HG02885 (cell line): Measurements from ENCODE around the gene FRA10AC1.
A peak's percentile ranks its signal among the peaks of the same experiment; 100 is the strongest.
"Not testable (repeated sequence)": the region's sequence is repeated elsewhere in the genome, so short reads cannot be mapped to it uniquely, and the experiment has no call there.

Experiments
- ATAC-seq: cut with Tn5 transposase; IDR thresholded peaks from one replicate; pipeline ENCODE4 v1.9.1; 2021; ENCODE audit warnings: mild to moderate bottlenecking; ENCODE audit not compliant: unreplicated experiment, poor library complexity

Gene FRA10AC1

GRCh38 chr10:93704451-93704850, 2.1 kb upstream of the FRA10AC1 start:
- ATAC-seq, result no peak

DNA sequence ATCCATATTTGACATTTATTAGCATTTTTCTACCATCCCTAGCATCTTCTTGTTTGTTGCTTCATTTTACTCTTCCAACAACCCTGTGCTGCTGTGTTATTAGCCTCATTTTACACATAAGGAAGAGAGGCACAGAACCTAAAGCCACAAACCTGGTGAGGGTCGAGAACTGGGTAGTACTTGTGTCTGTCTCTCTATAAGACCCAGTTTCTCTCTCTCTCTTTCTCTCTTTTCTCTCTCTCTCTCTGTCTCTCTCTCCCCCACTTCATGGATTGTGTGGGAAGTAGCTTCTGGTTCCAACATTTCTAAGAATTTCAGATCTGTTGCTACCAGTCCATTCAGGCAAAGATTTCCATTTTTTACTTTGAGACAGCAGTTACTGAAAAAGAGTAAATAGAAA, 1.4 kb upstream of the FRA10AC1 start:
- no peak for ATAC-seq

DNA sequence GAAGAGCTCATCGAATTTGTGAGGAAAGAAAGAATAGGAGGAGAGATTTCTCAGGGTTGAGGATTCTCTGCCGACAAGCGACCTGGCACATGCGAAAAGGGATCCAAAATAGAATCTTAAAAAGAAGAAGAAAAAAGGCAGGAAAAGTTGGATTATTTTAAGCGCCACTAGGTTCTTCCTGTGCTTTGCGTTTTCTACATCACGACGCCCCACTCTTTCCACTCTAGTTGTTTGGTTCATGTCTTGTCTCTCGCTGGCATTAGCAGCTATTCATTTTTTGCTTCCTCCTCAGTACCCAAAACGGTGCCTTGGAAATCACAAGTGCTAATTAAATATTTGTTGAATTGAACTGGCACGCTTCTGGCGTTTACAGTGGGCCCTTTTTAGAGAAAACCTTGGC, 674 bp upstream of the FRA10AC1 start:
- ATAC-seq, result no peak

GRCh38 chr10:93701866-93702209, 554 bp downstream of the FRA10AC1 start:
- ATAC-seq, result peak; percentile 18

DNA sequence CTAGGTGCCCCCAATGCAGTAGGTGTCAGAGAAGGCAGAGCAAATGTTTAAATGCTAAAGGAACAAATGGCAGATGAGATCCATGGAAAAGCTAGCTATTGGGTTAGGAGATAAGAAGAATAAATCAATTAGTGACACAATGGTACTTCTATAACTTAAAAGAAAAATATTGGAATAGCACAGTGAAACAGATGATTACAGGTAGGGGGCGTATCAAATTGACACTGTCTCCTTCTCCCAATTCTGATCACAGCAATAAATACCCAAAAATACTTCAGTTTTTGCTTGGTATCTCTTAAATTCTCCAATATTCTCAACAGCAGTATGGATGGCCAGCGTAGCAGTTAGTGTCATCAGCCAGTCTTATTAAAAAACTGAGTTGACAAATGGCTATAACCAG, 5.2 kb downstream of the FRA10AC1 start:
- ATAC-seq, result no peak

DNA sequence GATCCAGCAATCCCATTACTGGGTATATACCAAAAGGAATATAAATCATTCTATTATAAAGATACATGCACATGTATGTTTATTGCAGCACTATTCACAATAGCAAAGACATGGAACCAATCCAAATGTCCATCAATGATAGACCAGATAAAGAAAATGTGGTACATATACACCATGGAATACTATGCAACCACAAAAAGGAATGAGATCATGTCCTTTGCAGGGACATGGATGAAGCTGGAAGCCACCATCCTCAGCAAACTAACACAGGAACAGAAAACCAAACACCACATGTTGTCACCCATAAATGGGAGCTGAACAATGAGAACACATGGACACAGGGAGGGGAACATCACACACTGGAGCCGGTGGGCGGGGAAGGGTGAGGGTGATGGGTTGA, 5.8 kb downstream of the FRA10AC1 start:
- ATAC-seq, result not testable (repeated sequence)

- no peak for ATAC-seq
Measured at GRCh38 chr10:93695740-93696139, 6.7 kb downstream of the FRA10AC1 start.

DNA sequence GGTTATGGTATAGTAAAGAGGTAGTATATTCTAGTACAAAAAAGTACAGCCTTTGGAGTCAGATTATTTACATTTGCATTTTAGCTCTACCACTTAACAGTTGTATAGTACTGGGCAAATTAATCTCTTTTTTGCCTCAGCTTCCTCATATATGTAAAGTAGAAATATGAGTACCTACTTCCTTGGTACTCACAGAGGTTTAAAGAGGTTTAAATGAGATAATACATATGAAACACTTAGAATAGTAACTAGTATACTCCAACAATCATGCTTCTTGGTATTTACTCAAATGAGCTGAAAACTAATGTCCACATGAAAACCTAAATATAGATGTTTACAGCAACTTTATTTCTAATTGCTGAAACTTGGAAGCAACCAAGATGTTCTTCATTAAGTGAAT, 14.7 kb downstream of the FRA10AC1 start:
- ATAC-seq, result no peak

DNA sequence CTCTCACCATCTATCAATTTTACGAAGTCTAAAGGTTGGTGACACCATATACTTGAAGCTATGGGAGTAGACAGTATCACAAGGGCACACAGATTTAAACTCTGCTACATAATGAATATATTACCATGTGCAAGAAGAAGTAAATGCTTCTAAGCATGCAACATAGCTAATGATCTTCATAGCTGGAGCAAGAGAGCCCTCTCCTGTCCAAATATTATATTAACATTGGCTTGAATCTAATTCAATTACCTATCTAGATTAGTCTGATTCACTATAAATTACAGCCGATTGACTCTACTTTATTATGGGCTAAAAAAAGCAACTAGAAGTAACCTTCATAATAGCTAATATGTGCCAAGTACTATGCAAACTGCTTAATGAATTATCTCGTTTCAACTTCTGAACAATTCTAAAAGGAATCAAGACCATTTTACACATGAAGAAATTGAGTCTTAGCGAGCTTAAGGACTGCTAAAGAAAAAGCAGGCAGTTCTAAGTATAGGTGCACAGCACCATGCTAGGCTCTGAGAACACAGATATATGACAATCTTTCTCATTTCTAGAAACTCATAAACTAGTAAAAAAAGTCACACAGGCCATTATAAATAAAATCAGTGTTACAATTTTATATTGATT, 21.9 kb downstream of the FRA10AC1 start:
- ATAC-seq, result no peak

GRCh38 chr10:93678805-93679587, 23.4 kb downstream of the FRA10AC1 start:
- ATAC-seq, result no peak

DNA sequence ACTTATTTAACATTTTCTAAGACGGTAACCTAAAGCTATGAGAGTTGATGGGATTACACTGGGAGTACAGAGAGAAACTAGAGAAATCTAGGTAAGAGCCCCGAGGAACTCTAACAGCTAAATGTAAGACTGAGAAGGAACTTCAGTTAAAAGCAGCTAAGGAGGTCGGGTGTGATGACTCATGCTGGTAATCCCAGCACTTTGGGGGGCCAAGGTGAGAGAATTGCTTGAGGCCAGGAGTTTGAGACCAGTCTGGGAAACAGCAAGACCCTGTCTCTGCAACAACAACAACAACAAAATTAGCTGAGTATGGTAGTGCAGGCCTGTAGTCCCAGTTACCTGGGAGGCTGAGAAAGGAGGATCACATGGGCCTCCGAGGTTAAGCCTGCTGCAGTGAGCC, 24.0 kb downstream of the FRA10AC1 start:
- no peak for ATAC-seq

DNA sequence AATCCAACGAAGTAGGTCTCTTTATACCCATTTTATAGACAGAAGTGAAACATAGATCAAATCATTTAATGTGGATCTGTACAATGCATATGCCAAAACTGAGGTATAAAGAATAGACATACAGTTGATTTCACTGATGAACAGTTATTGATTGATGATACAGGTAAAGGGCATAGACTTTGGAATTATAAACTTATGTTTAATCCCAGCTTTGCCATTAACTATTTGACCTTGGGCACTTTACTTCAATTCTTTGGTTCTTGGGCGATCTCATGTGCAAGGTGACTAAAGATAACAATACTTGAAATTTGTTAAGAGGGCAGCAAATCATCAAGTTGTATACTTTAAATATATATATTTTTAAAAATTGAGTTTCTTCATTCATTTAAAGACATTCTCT, 28.6 kb downstream of the FRA10AC1 start:
- ATAC-seq, result no peak

DNA sequence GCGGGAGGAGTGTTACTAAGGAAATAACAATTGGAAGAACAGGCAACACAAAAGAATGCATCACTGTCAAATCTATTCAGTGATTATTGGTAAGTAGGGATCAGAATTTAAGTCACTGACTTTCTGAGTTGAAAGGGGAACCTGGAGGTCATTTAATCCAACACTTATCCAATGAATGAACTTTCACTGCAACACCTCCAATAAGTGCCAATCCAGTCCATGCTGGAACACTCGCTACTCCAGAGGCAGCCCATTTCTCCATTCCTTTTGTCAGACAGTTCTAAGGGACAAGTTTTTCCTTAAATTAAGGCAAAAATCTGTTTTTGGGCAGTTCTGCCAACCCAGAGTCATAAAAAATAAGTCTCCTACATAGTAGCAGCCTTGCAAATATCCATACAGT, 29.5 kb downstream of the FRA10AC1 start:
- no peak for ATAC-seq

DNA sequence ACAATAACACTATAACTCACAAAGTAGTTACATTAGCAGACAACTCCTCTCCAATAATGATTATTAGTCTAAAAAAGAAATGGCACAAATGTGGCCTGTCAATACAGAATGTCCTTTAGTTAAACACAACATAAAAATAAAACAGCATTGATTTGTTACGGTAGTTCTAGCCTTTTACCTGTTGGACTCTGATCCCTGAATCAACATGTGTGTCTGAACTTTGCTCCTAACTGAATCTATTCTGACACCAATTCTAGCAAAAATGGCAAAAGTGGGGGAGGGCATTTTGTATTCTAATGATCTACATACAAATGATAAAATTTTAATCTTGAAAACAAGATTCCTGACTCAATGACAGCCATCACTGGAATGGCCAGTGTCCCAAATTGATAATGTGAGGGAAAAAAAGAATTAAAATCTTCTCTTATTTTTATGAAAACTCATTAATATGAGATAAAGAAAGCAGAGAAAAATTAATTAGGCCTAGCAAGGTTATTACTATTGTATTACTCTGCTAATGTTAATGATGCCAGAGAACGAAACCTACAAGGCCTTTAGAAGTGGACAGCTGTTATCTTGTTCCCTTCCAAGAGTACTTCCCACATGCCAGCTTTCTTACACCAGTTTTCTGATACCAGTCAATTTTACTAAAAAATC, 30.2 kb downstream of the FRA10AC1 start:
- ATAC-seq, result no peak

GRCh38 chr10:93671042-93671441, 31.4 kb downstream of the FRA10AC1 start:
- ATAC-seq, result no peak

- ATAC-seq, result no peak
Measured at GRCh38 chr10:93670372-93670771, 32.0 kb downstream of the FRA10AC1 start.

GRCh38 chr10:93667795-93668194, 34.6 kb downstream of the FRA10AC1 start:
- no peak for ATAC-seq

DNA sequence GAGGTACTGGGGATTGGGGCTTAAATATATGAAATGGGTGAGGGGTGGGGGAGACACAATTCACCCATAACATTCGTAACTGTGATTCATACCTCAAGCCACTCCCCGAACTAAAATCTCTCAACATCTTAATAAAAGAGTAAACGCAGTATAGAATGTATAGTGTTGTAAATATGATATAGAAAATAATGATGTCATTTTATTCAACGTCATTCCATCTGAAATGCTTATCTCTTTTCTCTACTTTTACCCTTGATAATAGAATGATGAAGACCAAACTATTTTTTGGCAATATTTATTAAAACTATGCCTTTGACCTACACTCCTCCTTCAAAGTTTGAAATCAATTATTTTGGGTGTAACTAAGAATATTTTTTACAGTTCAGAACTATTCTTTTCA, 36.4 kb downstream of the FRA10AC1 start:
- no peak for ATAC-seq

DNA sequence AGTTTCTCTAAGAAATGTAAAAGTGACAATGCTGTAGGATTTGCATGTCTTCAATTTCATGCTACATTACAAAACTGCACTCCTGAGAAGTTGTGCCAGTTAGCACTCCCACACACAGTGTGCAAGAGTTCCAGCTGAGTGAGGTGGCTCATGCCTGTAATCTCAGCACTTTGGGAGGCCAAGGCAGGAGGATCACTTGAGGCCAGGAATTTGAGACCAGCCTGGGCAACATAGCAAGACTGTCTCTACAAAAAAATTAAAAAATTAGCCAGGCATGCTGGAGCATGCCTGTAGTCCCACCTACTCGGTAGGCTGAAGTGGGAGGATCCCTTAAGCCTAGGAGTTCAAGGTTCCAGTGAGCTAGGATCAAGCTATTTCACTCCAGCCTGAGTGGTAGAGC, 44.6 kb downstream of the FRA10AC1 start:
- no peak for ATAC-seq

DNA sequence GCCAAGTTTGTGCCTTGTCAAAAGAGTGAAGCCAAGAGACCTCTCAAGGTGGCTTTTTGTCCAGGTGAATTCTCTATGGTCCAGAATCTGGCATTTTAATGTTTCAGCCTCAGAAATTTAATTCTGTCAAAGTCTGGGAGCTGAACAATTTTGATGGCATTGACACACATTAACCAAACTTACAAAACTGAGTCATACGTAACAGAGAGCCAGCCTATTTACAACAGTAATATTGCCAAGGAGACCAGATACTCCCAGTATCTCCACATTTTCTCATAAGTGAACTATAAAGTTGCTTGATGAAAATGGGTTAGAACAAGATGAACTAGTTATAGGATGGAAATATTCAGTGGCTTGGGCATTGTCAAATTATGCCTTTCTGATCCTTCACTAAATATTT, 46.2 kb downstream of the FRA10AC1 start:
- ATAC-seq, result no peak

- no peak for ATAC-seq
Measured at GRCh38 chr10:93654201-93654600, 48.2 kb downstream of the FRA10AC1 start.

- no peak for ATAC-seq
Measured at GRCh38 chr10:93652857-93653256, 49.5 kb downstream of the FRA10AC1 start.
